Measurements from ENCODE around the gene SFMBT2. TPM values are rescaled to one million over a fixed set of nuclear protein-coding genes. Genes with fewer than 3 reads are reported as not detected.

The SFMBT2 gene
- total RNA-seq, 1 experiment from 2014 or later: 14.3 TPM

DNA sequence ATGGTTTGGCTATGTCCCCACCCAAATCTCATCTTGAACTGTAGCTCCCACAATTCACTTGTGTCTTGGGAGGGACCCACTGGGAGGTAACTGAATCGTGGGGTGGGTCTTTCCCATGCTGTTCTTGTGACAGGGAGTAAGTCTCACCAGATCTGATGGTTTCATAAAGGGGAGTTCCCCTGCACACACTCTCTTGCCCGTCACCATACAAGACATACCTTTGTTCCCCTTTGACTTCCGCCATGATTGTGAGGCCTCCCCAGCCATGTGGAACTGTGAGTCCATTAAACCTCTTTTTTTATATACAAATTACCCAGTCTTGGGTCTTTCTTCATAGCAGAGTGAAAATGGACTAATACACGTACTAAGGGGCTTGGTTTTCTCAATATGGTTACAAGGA lies 106.7 kb downstream of the SFMBT2 start (continued):
- TF ChIP-seq, protein P1, sequence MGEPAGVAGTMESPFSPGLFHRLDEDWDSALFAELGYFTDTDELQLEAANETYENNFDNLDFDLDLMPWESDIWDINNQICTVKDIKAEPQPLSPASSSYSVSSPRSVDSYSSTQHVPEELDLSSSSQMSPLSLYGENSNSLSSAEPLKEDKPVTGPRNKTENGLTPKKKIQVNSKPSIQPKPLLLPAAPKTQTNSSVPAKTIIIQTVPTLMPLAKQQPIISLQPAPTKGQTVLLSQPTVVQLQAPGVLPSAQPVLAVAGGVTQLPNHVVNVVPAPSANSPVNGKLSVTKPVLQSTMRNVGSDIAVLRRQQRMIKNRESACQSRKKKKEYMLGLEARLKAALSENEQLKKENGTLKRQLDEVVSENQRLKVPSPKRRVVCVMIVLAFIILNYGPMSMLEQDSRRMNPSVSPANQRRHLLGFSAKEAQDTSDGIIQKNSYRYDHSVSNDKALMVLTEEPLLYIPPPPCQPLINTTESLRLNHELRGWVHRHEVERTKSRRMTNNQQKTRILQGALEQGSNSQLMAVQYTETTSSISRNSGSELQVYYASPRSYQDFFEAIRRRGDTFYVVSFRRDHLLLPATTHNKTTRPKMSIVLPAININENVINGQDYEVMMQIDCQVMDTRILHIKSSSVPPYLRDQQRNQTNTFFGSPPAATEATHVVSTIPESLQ (CRISPR knock-in tag; IDR thresholded peaks at IDR 0.05): no peak

DNA sequence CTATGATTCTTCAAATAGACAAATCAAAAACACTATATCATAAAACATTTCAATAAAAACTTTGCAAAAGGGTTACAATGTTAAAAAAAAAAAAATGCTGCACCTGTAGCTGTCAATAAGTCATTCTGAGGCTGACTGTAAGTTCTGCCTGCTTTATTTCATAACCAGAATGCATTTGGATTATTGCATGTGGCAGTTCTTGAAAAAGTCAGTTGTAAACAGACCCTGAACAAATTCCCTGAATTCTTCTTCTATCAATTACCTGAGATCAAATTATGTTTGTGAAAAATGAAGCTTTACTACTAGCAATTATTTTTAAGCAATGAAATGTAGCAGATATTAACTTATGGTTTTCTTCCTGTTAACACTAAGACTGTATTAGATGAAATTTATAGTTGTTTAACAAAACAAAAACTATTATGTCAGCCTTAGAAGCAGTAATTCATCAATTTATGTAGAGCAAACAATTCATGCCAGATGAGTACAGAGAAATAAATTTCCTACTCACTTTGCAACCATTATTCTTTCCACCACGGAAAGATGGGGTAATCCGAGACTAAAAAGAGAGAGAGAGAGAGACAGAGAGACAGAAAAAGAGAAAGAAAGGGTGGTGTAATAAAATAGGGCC lies 107.8 kb downstream of the SFMBT2 start:
- H3K9me3 Mint-ChIP-seq: no peaks in the 10 kb centered on the region
- POLR2A ChIA-PET: no interaction called here
- H3K27me3 Mint-ChIP-seq (ENCODE audit: low read depth): no peaks in the 10 kb centered on the region
- peak overlapping the region; percentile 78; the same call in 1 of the 2 replicates for H3K27ac Mint-ChIP-seq
- no peak for ATAC-seq
- no peaks in the 10 kb centered on the region for H3K36me3 Mint-ChIP-seq
- DNase-seq (ENCODE audit: low spot score): no peak
- TF ChIP-seq KAT7 (CRISPR knock-in tag; IDR thresholded peaks at IDR 0.05; ENCODE audit: borderline replicate concordance) (no peak), RELA (CRISPR knock-in tag; IDR thresholded peaks at IDR 0.05; ENCODE audit: borderline replicate concordance) (no peak)
- TF ChIP-seq, protein P2, sequence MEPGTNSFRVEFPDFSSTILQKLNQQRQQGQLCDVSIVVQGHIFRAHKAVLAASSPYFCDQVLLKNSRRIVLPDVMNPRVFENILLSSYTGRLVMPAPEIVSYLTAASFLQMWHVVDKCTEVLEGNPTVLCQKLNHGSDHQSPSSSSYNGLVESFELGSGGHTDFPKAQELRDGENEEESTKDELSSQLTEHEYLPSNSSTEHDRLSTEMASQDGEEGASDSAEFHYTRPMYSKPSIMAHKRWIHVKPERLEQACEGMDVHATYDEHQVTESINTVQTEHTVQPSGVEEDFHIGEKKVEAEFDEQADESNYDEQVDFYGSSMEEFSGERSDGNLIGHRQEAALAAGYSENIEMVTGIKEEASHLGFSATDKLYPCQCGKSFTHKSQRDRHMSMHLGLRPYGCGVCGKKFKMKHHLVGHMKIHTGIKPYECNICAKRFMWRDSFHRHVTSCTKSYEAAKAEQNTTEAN (CRISPR knock-in tag; IDR thresholded peaks at IDR 0.05): no peak
- peaks cover 37% of the 10 kb centered on the region for H3K4me1 Mint-ChIP-seq
- CTCF ChIA-PET: interaction anchor here (0.8 to 1.3 kb wide), 2 partner anchors 47 to 107 kb away, joined by 3 to 4 read pairs; partner anchors contain the start of gene SFMBT2
- H3K4me3 Mint-ChIP-seq: no peak overlapping the region

DNA sequence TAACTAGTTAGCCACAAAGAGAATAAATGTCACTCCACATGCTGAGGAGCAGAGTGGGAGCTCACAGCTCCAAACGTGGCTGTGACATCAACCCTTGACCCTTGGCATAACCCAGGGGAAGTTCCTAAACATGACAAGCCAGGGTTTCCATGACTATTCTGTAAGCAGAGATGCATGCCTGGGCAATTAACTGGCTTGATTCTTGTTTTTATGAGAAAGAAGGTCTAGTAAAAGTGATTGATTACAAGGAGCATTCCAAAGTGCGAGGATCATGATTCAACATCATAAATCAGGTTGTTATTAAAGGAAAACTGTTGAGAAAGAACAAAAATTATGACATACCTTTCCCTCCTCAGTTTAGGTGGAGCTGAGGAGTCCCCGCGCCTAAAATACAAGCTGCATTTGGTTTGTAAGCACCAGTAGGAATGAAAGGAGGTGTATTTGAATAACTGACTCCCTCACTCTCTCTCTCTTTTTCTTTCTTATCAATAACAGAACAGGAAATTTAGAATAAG lies 108.4 kb downstream of the SFMBT2 start:
- H3K4me3 Mint-ChIP-seq: no peak overlapping the region
- no peaks in the 10 kb centered on the region for H3K27me3 Mint-ChIP-seq (ENCODE audit: low read depth)
- ATAC-seq (no peak), DNase-seq (ENCODE audit: low spot score) (no peak)
- ChIA-PET CTCF (interaction anchor here (0.9 to 1.5 kb wide), 5 partner anchors 32 to 106 kb away, joined by 3 to 8 read pairs (median 4); no protein-coding TSS in a partner anchor), POLR2A (no interaction called here)
- peak overlapping the region; percentile 69; the same call in 1 of the 2 replicates for H3K27ac Mint-ChIP-seq
- H3K36me3 Mint-ChIP-seq: no peaks in the 10 kb centered on the region
- peaks cover 40% of the 10 kb centered on the region for H3K4me1 Mint-ChIP-seq
- no peaks in the 10 kb centered on the region for H3K9me3 Mint-ChIP-seq
- TF ChIP-seq, protein P3, sequence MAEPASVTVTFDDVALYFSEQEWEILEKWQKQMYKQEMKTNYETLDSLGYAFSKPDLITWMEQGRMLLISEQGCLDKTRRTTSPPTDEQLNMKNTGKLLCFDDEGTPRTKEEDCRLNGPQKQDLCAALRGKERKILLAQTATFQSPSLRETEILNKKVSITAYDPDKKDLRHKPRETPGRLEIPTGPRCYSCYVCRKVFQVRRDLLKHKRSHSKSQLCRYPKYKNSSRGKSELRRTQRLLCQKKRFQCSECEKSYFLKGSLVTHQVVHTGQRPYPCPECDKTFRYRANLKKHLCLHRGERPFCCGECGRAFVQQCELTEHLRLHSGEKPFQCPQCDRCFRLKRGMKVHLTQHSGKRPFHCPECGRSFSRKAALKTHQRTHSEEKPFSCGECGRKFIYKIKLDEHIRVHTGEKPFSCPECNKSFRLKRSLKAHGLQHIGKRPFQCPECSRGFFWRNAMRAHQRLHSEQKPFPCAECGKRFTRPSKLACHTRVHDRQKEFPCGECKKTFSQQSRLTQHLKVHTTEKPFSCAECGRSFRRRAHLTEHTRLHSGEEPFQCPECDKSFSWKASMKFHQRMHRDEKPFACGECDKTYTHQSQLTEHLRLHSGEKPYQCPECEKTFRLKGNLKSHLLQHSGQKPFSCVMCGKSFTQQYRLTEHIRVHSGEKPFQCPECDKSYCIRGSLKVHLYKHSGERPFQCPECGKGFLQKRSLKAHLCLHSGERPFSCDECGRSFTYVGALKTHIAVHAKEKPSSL (CRISPR knock-in tag; conservative IDR thresholded peaks at IDR 0.05): no peak
- TF ChIP-seq FOXJ3 (CRISPR knock-in tag; IDR thresholded peaks at IDR 0.05; ENCODE audit: borderline replicate concordance) (no peak), NR3C1 (CRISPR knock-in tag; conservative IDR thresholded peaks at IDR 0.05; ENCODE audit: low read depth) (no peak), SOX15 (CRISPR knock-in tag; IDR thresholded peaks at IDR 0.05) (no peak), SP1 (CRISPR knock-in tag; conservative IDR thresholded peaks at IDR 0.05) (no peak), NFATC4 (CRISPR knock-in tag; IDR thresholded peaks at IDR 0.05) (no peak), TEAD1 (CRISPR knock-in tag; IDR thresholded peaks at IDR 0.05) (no peak)
- TF ChIP-seq, protein P4, sequence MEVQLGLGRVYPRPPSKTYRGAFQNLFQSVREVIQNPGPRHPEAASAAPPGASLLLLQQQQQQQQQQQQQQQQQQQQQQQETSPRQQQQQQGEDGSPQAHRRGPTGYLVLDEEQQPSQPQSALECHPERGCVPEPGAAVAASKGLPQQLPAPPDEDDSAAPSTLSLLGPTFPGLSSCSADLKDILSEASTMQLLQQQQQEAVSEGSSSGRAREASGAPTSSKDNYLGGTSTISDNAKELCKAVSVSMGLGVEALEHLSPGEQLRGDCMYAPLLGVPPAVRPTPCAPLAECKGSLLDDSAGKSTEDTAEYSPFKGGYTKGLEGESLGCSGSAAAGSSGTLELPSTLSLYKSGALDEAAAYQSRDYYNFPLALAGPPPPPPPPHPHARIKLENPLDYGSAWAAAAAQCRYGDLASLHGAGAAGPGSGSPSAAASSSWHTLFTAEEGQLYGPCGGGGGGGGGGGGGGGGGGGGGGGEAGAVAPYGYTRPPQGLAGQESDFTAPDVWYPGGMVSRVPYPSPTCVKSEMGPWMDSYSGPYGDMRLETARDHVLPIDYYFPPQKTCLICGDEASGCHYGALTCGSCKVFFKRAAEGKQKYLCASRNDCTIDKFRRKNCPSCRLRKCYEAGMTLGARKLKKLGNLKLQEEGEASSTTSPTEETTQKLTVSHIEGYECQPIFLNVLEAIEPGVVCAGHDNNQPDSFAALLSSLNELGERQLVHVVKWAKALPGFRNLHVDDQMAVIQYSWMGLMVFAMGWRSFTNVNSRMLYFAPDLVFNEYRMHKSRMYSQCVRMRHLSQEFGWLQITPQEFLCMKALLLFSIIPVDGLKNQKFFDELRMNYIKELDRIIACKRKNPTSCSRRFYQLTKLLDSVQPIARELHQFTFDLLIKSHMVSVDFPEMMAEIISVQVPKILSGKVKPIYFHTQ (CRISPR knock-in tag; IDR thresholded peaks at IDR 0.05): no peak
- TF ChIP-seq, protein P5, sequence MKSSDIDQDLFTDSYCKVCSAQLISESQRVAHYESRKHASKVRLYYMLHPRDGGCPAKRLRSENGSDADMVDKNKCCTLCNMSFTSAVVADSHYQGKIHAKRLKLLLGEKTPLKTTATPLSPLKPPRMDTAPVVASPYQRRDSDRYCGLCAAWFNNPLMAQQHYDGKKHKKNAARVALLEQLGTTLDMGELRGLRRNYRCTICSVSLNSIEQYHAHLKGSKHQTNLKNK (CRISPR knock-in tag; IDR thresholded peaks at IDR 0.05): no peak
- TF ChIP-seq, protein P6, sequence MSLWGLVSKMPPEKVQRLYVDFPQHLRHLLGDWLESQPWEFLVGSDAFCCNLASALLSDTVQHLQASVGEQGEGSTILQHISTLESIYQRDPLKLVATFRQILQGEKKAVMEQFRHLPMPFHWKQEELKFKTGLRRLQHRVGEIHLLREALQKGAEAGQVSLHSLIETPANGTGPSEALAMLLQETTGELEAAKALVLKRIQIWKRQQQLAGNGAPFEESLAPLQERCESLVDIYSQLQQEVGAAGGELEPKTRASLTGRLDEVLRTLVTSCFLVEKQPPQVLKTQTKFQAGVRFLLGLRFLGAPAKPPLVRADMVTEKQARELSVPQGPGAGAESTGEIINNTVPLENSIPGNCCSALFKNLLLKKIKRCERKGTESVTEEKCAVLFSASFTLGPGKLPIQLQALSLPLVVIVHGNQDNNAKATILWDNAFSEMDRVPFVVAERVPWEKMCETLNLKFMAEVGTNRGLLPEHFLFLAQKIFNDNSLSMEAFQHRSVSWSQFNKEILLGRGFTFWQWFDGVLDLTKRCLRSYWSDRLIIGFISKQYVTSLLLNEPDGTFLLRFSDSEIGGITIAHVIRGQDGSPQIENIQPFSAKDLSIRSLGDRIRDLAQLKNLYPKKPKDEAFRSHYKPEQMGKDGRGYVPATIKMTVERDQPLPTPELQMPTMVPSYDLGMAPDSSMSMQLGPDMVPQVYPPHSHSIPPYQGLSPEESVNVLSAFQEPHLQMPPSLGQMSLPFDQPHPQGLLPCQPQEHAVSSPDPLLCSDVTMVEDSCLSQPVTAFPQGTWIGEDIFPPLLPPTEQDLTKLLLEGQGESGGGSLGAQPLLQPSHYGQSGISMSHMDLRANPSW (CRISPR knock-in tag; conservative IDR thresholded peaks at IDR 0.05; ENCODE audit: low read depth): no peak
- TF ChIP-seq, protein P7, sequence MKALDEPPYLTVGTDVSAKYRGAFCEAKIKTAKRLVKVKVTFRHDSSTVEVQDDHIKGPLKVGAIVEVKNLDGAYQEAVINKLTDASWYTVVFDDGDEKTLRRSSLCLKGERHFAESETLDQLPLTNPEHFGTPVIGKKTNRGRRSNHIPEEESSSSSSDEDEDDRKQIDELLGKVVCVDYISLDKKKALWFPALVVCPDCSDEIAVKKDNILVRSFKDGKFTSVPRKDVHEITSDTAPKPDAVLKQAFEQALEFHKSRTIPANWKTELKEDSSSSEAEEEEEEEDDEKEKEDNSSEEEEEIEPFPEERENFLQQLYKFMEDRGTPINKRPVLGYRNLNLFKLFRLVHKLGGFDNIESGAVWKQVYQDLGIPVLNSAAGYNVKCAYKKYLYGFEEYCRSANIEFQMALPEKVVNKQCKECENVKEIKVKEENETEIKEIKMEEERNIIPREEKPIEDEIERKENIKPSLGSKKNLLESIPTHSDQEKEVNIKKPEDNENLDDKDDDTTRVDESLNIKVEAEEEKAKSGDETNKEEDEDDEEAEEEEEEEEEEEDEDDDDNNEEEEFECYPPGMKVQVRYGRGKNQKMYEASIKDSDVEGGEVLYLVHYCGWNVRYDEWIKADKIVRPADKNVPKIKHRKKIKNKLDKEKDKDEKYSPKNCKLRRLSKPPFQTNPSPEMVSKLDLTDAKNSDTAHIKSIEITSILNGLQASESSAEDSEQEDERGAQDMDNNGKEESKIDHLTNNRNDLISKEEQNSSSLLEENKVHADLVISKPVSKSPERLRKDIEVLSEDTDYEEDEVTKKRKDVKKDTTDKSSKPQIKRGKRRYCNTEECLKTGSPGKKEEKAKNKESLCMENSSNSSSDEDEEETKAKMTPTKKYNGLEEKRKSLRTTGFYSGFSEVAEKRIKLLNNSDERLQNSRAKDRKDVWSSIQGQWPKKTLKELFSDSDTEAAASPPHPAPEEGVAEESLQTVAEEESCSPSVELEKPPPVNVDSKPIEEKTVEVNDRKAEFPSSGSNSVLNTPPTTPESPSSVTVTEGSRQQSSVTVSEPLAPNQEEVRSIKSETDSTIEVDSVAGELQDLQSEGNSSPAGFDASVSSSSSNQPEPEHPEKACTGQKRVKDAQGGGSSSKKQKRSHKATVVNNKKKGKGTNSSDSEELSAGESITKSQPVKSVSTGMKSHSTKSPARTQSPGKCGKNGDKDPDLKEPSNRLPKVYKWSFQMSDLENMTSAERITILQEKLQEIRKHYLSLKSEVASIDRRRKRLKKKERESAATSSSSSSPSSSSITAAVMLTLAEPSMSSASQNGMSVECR (CRISPR knock-in tag; IDR thresholded peaks at IDR 0.05; ENCODE audit: borderline replicate concordance): no peak
